Astrocyte (in vitro differentiated cells and primary cell): ENCODE measurements around the gene NSRP1.

Experiments
- EZH2 ChIP-seq: IDR thresholded peaks from 2 replicates; pipeline ENCODE4 v1.6.1; 2012; ENCODE audit warnings: mild to moderate bottlenecking, low read length, inconsistent platforms; ENCODE audit not compliant: insufficient read depth
- TF ChIP-seq, protein P1 (sequence below): IDR thresholded peaks from 2 replicates; pipeline ENCODE4 v1.5.1; 2011; ENCODE audit warnings: low read depth, mild to moderate bottlenecking, inconsistent platforms, low read length, moderate library complexity; ENCODE audit not compliant: insufficient read depth

DNA sequence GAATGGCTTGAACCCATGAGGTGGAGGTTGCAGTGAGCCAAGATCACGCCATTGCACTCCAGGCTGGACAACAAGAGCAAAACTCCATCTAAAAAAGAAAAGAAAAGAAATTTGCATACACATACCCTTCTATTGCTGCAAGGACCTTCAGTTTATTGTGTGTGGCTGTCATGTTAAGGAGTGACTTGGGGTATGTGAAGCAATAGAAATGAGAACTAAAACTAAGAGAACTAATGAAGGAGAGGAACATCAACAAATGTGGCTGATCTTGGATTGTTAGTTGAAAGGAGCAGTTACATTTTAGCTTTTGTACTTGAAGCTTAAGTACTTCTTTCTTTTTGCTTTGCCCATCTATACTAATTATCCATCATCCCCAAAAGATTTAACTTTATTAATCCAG lies 12.7 kb upstream of the NSRP1 start:
- TF ChIP-seq, protein P1, sequence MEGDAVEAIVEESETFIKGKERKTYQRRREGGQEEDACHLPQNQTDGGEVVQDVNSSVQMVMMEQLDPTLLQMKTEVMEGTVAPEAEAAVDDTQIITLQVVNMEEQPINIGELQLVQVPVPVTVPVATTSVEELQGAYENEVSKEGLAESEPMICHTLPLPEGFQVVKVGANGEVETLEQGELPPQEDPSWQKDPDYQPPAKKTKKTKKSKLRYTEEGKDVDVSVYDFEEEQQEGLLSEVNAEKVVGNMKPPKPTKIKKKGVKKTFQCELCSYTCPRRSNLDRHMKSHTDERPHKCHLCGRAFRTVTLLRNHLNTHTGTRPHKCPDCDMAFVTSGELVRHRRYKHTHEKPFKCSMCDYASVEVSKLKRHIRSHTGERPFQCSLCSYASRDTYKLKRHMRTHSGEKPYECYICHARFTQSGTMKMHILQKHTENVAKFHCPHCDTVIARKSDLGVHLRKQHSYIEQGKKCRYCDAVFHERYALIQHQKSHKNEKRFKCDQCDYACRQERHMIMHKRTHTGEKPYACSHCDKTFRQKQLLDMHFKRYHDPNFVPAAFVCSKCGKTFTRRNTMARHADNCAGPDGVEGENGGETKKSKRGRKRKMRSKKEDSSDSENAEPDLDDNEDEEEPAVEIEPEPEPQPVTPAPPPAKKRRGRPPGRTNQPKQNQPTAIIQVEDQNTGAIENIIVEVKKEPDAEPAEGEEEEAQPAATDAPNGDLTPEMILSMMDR, result no peak
- TF ChIP-seq EZH2, result no peak
